GM12891 (cell line): ENCODE measurements around the gene CYB5R4.

Experiments
- DNase-seq: peaks from one replicate; pipeline ENCODE4 v3.0.0; 2011; ENCODE audit warnings: low spot score; ENCODE audit not compliant: insufficient read length
- FAIRE-seq: peaks from 2 replicates; lab custom pipeline; 2011; peaks lifted over from hg19 to GRCh38; lab: Jason Lieb, UNC
- PAX5 ChIP-seq: IDR thresholded peaks from 2 replicates; pipeline ENCODE4 v1.6.1; 2011; ENCODE audit warnings: low read length, moderate library complexity, mild to moderate bottlenecking; ENCODE audit not compliant: insufficient read depth, severe bottlenecking
- POLR2A ChIP-seq: IDR thresholded peaks from 2 replicates; pipeline ENCODE4 v1.6.1; 2011; ENCODE audit warnings: low read depth, low read length, control low read depth
- POLR2AphosphoS5 ChIP-seq: IDR thresholded peaks from 2 replicates; pipeline ENCODE4 v1.6.1; 2011; ENCODE audit warnings: low read depth, low read length, control low read depth
- POU2F2 ChIP-seq: IDR thresholded peaks from 2 replicates; pipeline ENCODE4 v1.6.1; 2011; ENCODE audit warnings: low read depth, mild to moderate bottlenecking, control low read depth, low read length, moderate library complexity
- SPI1 ChIP-seq: IDR thresholded peaks from 2 replicates; pipeline ENCODE4 v1.6.1; 2011; ENCODE audit warnings: low read depth, low read length, control low read depth
- TAF1 ChIP-seq: IDR thresholded peaks from 2 replicates; pipeline ENCODE4 v1.6.1; 2011; ENCODE audit warnings: low read depth, low read length, control low read depth

The CYB5R4 gene

GRCh38 chr6:83860782-83861495 is 1.4 kb downstream of the CYB5R4 start:
- no peak for FAIRE-seq
- no peak for DNase-seq
- TF ChIP-seq TAF1 (no peak), POU2F2 (no peak), PAX5 (no peak), POLR2A (no peak), SPI1 (no peak), POLR2AphosphoS5 (no peak)

GRCh38 chr6:83862776-83863471 is 3.4 kb downstream of the CYB5R4 start:
- FAIRE-seq: no peak
- TF ChIP-seq POLR2A: no peak
- TF ChIP-seq TAF1: no peak
- no peak for TF ChIP-seq POU2F2
- TF ChIP-seq POLR2AphosphoS5: no peak
- no peak for TF ChIP-seq SPI1
- TF ChIP-seq PAX5: no peak

GRCh38 chr6:83867043-83867442 is 7.6 kb downstream of the CYB5R4 start:
- DNase-seq (no peak), FAIRE-seq (no peak)
- TF ChIP-seq PAX5 (no peak), TAF1 (no peak), SPI1 (peak; percentile 58), POU2F2 (no peak), POLR2AphosphoS5 (no peak), POLR2A (no peak)

More at GRCh38 chr6:83862776-83863471, 3.4 kb downstream of the CYB5R4 start:
- DNase-seq: no peak

GRCh38 chr6:83867527-83868161 is 8.2 kb downstream of the CYB5R4 start:
- FAIRE-seq (no peak), DNase-seq (no peak)
- TF ChIP-seq POLR2AphosphoS5: no peak
- no peak for TF ChIP-seq TAF1
- TF ChIP-seq POU2F2: no peak; the same call in 1 of the 2 replicates
- TF ChIP-seq PAX5: no peak
- no peak for TF ChIP-seq SPI1

GRCh38 chr6:83868639-83869038 is 9.2 kb downstream of the CYB5R4 start:
- TF ChIP-seq POLR2AphosphoS5 (no peak), POU2F2 (no peak), TAF1 (no peak), PAX5 (no peak), POLR2A (no peak), SPI1 (no peak)
- no peak for FAIRE-seq

GRCh38 chr6:83870649-83871048 is 11.2 kb downstream of the CYB5R4 start:
- TF ChIP-seq PAX5: no peak
- DNase-seq: no peak
- no peak for FAIRE-seq

More at GRCh38 chr6:83868639-83869038, 9.2 kb downstream of the CYB5R4 start:
- DNase-seq: no peak

- no peak for DNase-seq
- TF ChIP-seq POU2F2: no peak
- no peak for TF ChIP-seq SPI1
- no peak for TF ChIP-seq PAX5
- no peak for TF ChIP-seq POLR2AphosphoS5
- no peak for TF ChIP-seq TAF1
- no peak for TF ChIP-seq POLR2A
- no peak for FAIRE-seq
Observed at GRCh38 chr6:83872386-83873118, 13.1 kb downstream of the CYB5R4 start.

- no peak for DNase-seq
- FAIRE-seq: no peak
Observed at GRCh38 chr6:83873869-83874268, 14.4 kb downstream of the CYB5R4 start.

GRCh38 chr6:83875843-83876242 is 16.4 kb downstream of the CYB5R4 start:
- FAIRE-seq: no peak
- no peak for DNase-seq
- TF ChIP-seq SPI1 (no peak), PAX5 (no peak), POU2F2 (no peak), POLR2AphosphoS5 (no peak), POLR2A (no peak), TAF1 (no peak)

More at GRCh38 chr6:83873869-83874268, 14.4 kb downstream of the CYB5R4 start:
- TF ChIP-seq POLR2A: no peak
